ENCODE measurements around the gene TGM2.

Gene TGM2

GRCh38 chr20:38112261-38112929, 52.7 kb downstream of the TGM2 start:
- no peak overlapping the region for H3K4me3 ChIP-seq (ENCODE audit: low read depth, low read length)
- no peak for TF ChIP-seq CTCF (IDR thresholded peaks at IDR 0.05; ENCODE audit: borderline replicate concordance, insufficient read depth, low read depth, low read length)

- H3K4me3 ChIP-seq (ENCODE audit: low read depth, low read length) = no peak overlapping the region
- no peak for TF ChIP-seq CTCF (IDR thresholded peaks at IDR 0.05; ENCODE audit: borderline replicate concordance, insufficient read depth, low read depth, low read length)
Measured at GRCh38 chr20:38111366-38112232, 53.5 kb downstream of the TGM2 start.

- TF ChIP-seq CTCF (IDR thresholded peaks at IDR 0.05; ENCODE audit: borderline replicate concordance, insufficient read depth, low read depth, low read length) = no peak
- no peak overlapping the region for H3K4me3 ChIP-seq (ENCODE audit: low read depth, low read length)
Measured at GRCh38 chr20:38110525-38111178, 54.4 kb downstream of the TGM2 start.

GRCh38 chr20:38109591-38110524, 55.2 kb downstream of the TGM2 start:
- no peak for TF ChIP-seq CTCF (IDR thresholded peaks at IDR 0.05; ENCODE audit: borderline replicate concordance, insufficient read depth, low read depth, low read length)
- no peak overlapping the region for H3K4me3 ChIP-seq (ENCODE audit: low read depth, low read length)

GRCh38 chr20:38108986-38109541, 56.0 kb downstream of the TGM2 start:
- H3K4me3 ChIP-seq (ENCODE audit: low read depth, low read length) = no peak overlapping the region

More at GRCh38 chr20:38108986-38109541, 56.0 kb downstream of the TGM2 start:
- TF ChIP-seq CTCF (IDR thresholded peaks at IDR 0.05; ENCODE audit: borderline replicate concordance, insufficient read depth, low read depth, low read length) = no peak

All from GM12875 (cell line).